Adrenal gland (tissue), 12 donors: Measurements from ENCODE around the gene MYZAP. TPM values are rescaled to one million over a fixed set of nuclear protein-coding genes. Genes with fewer than 3 reads are reported as not detected.
A peak's percentile ranks its signal among the peaks of the same experiment; 100 is the strongest.

ENCODE experiments used
- DNase-seq, 7 donors: peaks; one replicate each; pipeline ENCODE4 v3.0.0-alpha.2; 2019 to 2020
- H3K27ac ChIP-seq, 5 donors: fragments of 200-600 bp; sonication (generic) in 4 of 5; 1 replicate in 3 of 5; 2 replicates in 2 of 5; pipeline versions ENCODE4 v1.5.1 to v1.8.0; 2016 to 2020; ENCODE audit warnings: mild to moderate bottlenecking in 1 of 5
- H3K27me3 ChIP-seq: fragments of 200-600 bp; 2 replicates; pipeline ENCODE4 v1.8.0; 2021
- H3K36me3 ChIP-seq, 2 donors: fragments of 200-600 bp; replicated peaks in 1 of 2; 1 replicate in 1 of 2; 2 replicates in 1 of 2; pipeline versions ENCODE4 v1.5.1 to v1.8.0; 2018 to 2022
- H3K4me1 ChIP-seq, 2 donors: fragments of 200-600 bp; replicated peaks in 1 of 2; 1 replicate in 1 of 2; 2 replicates in 1 of 2; pipeline versions ENCODE4 v1.5.1 to v1.8.0; 2018 to 2021
- H3K4me3 ChIP-seq, 4 donors: fragments of 200-600 bp; sonication (generic) in 3 of 4; one replicate each; pipeline ENCODE4 v1.5.1; 2016 to 2018
- H3K9me3 ChIP-seq, 3 donors: fragments of 200-600 bp; sonication (generic) in 1 of 3; replicated peaks in 1 of 3; 1 replicate in 2 of 3; 2 replicates in 1 of 3; pipeline versions ENCODE4 v1.5.1 to v1.8.0; 2016 to 2021
- CTCF ChIP-seq, 6 experiments: fragments of 450-650 bp in 4 of 6; fragments of 200-600 bp in 2 of 6; sonication (generic) in 1 of 6; IDR thresholded peaks; 1 replicate in 5 of 6; 2 replicates in 1 of 6; pipeline versions ENCODE4 v1.5.1 to v1.8.0; 2016 to 2021; ENCODE audit warnings: antibody characterized with exemption in 6 of 6, mild to moderate bottlenecking in 2 of 6, moderate library complexity in 1 of 6
- POLR2A ChIP-seq, 2 donors: fragments of 450-650 bp; IDR thresholded peaks; one replicate each; pipeline ENCODE4 v1.6.1; 2017; ENCODE audit warnings: antibody characterized with exemption in 2 of 2, mild to moderate bottlenecking in 2 of 2, moderate library complexity in 1 of 2
- WGBS, 4 donors: extraction: QIAGEN DNeasy Blood & Tissue Kit in 2 of 4; methylation state at CpG; one replicate each; pipeline versions ENCODE4 v1.1.5 to v1.1.7; 2013 to 2017; 5-methylcytosine and 5-hydroxymethylcytosine counted together
- intact Hi-C, 2 donors: fragments of 100-400 bp; cut with DNase I; formaldehyde crosslinking; loops; one replicate each; pipeline versions ENCODE4 v1.14.1 to v1.15.0; 2022 to 2023
- polyA plus RNA-seq, 3 donors: library from polyadenylated mRNA; stranded (reverse); fragments of 200-250 nt in 2 of 3; fragments of 350-450 nt in 1 of 3; fragmentation: Illumina TruSeq in 1 of 3; extraction: RNeasy Lipid Tissue Mini Kit (QIAGEN cat#74804) in 1 of 3; gene quantifications; one replicate each; pipeline ENCODE4 v1.2.3, GENCODE V29; 2013 to 2014
- total RNA-seq, 9 donors: library from RNA; depleted of rRNA in 4 of 9; stranded (reverse); fragments of >200 nt in 4 of 9; fragments of 120-200 nt in 1 of 9; fragmentation: NEBNext Ultra II Directional in 1 of 9; extraction: Animal tissue kit (Norgen Biotek cat#: 25700) in 1 of 9; gene quantifications; one replicate each; pipeline versions ENCODE4 v1.1.0 to v1.2.4, GENCODE V29; 2013 to 2023
- donor health status: healthy with polysubstance abuse.
- donor health status: Bipolar disorder and iron deficiency.
- donor health status: DM: yes; HTN: yes; CAD: no.
- donor health status: DM: no; HTN: no; CAD: no.
- donor health status: DM: no; HTN: no; CAD: no.
- donor health status: DM: yes; HTN: yes; CAD: no.

MYZAP gene
- total and polyA plus RNA-seq, 12 donors: 21.4 to 176 (median 70.6) TPM

DNA sequence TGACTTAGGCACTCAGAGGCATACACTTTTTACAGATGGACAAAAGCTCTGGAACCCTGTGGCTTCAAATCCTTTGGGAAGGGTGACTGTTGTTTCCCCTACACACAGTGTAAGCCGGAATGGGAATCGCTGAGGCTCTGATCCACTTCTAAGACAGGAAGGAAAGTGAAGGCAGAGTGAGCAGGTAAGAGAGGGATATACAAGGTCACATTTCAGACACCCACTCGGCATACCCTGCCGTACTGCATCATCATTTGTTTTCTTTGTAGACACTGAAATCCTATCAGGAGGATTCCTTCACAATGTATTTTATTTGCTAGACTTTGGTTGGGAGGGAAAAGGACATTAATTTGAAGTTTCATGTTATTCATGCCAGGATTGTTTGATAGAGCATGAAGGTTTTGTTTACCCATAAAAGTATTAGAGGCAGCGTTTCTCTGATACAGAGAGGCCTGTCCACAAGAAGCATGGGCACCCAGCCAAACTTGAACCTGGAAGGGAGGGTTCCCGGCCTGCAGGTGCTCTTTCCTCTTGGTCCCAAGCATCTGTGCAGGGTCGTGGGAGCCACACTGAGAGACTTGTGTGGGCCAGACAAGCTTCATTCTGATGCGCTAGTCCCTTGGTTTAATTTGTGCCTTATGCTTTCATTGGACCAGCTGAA lies 92.9 kb downstream of the MYZAP start:
- H3K27me3 ChIP-seq: no peaks in the 10 kb centered on the region
- no peak overlapping the region for H3K4me3 ChIP-seq
- H3K36me3 ChIP-seq: no peaks in the 10 kb centered on the region
- peak overlapping the region in 1 of 5 donors; percentile 81 for H3K27ac ChIP-seq
- peak in 1 of 7 donors; percentile 46 for DNase-seq
- H3K4me1 ChIP-seq: peaks cover 7 to 31% of the 10 kb centered on the region in 2 donors
- no peaks in the 10 kb centered on the region for H3K9me3 ChIP-seq
- WGBS, 4 donors: 78 to 94% (median 87%) methylated on average over 8 of the region's 8 CpGs
- intact Hi-C loops: no loop called here
- TF ChIP-seq POLR2A (IDR thresholded peaks at IDR 0.05) (no peak), CTCF (IDR thresholded peaks at IDR 0.05) (no peak)

- Histone ChIP-seq H3K27ac (peak overlapping the region in 3 of 5 donors; percentile 51 to 81 (median 58)), H3K36me3 (no peaks in the 10 kb centered on the region), H3K9me3 (no peaks in the 10 kb centered on the region), H3K27me3 (no peaks in the 10 kb centered on the region), H3K4me3 (no peak overlapping the region), H3K4me1 (peaks cover 7 to 22% of the 10 kb centered on the region in 2 donors)
- DNase-seq: peak in 2 of 7 donors; percentile 44 to 49
- no peak for TF ChIP-seq POLR2A (IDR thresholded peaks at IDR 0.05)
- no peak for TF ChIP-seq CTCF (IDR thresholded peaks at IDR 0.05)
- intact Hi-C loops: no loop called here
- 28 to 52% (median 47%) methylated on average over 7 of the region's 7 CpGs for WGBS, 4 donors
These were observed 93.8 kb downstream of the MYZAP start for GRCh38 chr15:57685306-57686095.

- WGBS, 4 donors: 54 to 79% (median 64%) methylated on average over 4 of the region's 4 CpGs
- TF ChIP-seq CTCF (IDR thresholded peaks at IDR 0.05) (no peak), POLR2A (IDR thresholded peaks at IDR 0.05) (no peak)
- peaks cover 7 to 18% of the 10 kb centered on the region in 2 donors for H3K4me1 ChIP-seq
- H3K27me3 ChIP-seq: no peaks in the 10 kb centered on the region
- intact Hi-C loops: no loop called here
- no peaks in the 10 kb centered on the region for H3K9me3 ChIP-seq
- peak overlapping the region in 3 of 5 donors; percentile 46 to 81 (median 51) for H3K27ac ChIP-seq
- peak in 1 of 7 donors; percentile 44 for DNase-seq
- H3K36me3 ChIP-seq: no peaks in the 10 kb centered on the region
- H3K4me3 ChIP-seq: no peak overlapping the region
These were observed 95.0 kb downstream of the MYZAP start for GRCh38 chr15:57686657-57687056.

DNA sequence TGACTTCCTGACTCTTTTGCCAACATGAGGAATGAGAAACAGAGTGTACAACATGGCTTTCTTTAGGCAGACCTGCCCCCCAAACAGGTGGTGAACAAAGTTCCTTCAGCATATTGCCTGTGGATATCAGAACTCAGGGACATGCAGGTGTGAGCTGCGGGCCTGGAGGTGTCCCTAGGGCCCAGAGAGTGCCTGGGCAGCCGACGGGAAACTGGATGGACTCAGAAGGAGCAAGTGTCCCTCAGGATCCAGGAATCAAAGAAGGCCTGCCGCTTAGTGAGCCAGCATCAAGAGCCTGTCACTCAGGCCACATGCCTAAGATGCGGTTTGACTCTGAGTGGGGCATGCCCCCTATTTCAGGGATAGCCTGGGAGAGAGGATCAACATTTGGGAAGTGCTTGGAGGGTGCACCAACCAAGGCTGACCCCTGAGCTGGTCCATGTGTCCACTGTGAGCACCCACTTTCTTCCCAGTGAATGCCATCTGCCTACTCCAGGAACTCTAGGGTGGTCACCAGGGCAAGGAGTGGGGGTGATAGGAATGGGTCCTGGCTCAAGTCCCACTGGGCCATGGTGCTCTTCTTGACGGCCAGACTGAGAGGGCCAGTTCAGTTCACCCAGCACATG lies 98.8 kb downstream of the MYZAP start:
- TF ChIP-seq POLR2A (IDR thresholded peaks at IDR 0.05) (no peak), CTCF (IDR thresholded peaks at IDR 0.05) (no peak)
- H3K27ac ChIP-seq: peak overlapping the region in 1 of 5 donors; percentile 3
- H3K9me3 ChIP-seq: no peaks in the 10 kb centered on the region
- no peaks in the 10 kb centered on the region for H3K27me3 ChIP-seq
- H3K4me3 ChIP-seq: no peak overlapping the region
- 86 to 94% (median 91%) methylated on average over 5 to 6 of the region's 6 CpGs for WGBS, 4 donors
- H3K4me1 ChIP-seq: peaks cover 7 to 15% of the 10 kb centered on the region in 2 donors
- DNase-seq: no peak
- intact Hi-C loops: no loop called here
- no peaks in the 10 kb centered on the region for H3K36me3 ChIP-seq
